Hematopoietic multipotent progenitor cell treated with erythropoietin and hydrocortisone succinate and interleukin-3 and kit ligand, for 6 days (in vitro differentiated cells): ENCODE measurements around the gene MPDU1.

Experiments used
- DNase-seq: peaks from one replicate; pipeline ENCODE4 v3.0.0-alpha.2; 2015

MPDU1 gene

DNA sequence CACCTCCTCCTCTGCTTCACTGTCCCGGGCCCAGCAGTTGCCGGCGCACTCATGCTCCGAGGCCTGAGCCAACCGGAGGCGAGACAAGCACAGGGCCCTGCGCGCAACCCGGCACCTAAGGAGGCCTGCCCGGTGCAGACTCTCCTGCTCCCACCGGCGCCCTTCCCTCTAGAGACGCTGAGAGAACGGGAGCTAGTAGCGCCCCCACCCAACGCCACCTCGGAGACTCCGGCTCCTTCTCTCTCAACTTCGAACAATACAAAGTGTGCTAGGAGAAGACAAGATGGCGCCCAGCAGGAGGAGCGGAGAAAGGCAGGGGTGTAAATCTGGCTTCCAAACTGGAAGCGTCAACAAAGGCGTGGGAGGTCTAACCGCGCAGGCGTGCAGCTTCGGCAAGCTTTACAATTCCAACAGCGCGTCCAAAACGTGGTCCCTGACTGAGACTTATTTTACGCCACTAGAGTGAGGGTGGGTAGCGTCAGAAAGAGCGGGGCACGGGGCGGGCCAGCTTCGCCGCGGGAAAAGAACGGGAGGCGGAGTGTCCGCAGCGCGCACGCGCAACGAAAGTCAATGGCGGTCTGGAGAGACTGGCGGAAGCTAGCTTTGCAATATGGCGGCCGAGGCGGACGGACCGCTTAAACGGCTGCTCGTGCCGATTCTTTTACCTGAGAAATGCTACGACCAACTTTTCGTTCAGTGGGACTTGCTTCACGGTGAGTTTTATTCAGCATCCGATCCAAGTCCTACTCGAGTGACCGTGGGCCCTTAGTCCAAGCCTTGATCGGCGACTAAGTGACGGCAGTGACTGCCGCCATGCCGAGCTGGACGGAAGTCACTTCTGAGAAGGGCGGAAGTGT, at the start of gene MPDU1:
Gene MPDU1, plus strand, starts transcription at position 600 of the 857 bp plus-strand sequence. Its CDS starts 11 bp downstream, at position 611.
- peak; percentile 98 for DNase-seq

DNA sequence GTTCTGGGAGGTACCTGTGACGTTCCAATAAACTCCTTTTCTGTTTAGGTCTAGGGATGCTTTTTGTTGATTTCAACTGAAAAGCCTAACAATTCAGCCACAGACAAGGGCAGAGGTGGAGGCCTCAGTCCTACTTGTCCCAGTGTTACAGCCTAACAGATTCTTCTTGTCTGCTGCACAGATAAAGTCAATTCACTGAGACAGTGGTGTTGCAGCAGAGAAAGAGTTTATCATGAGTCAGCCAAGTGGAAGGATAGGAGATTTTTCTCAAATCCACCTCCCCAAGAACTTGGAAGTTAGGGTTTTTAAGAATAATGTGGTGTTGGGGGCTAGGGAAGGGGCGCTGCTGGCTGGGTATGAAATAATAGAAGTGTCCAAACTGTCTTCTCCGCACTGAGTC, 45.6 kb upstream of the MPDU1 start:
- DNase-seq, result no peak

DNA sequence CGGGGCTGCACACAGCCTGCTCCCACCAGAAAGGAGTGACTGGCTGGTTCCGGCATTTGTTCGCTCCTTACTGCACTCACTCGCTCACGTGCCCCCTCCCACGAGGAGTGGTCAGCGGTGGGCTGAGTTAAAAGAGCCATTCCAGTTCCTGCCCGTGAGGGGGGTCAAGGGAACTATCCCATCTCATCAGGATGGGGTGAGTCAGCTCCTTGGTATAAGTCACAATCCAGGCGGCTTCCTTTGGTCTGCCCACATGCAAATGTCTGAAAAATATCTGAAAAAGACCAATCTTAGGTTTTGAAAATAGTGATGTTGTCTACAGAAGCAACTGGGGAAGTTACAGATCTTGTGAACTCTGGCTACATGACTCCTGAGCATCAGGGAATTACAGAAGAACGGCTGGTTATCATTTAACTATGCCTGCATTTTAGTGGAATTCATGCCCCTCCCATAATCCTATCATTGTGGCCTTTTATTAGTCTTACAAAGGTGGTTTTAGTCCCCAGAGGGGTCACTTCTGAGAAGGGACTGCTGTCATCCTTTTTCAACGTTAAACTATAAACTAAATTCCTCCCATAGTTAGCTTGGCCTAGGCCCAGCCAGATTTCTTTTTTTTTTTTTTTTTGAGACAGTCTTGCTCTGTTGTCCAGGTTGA, 44.6 kb upstream of the MPDU1 start:
- no peak for DNase-seq

DNA sequence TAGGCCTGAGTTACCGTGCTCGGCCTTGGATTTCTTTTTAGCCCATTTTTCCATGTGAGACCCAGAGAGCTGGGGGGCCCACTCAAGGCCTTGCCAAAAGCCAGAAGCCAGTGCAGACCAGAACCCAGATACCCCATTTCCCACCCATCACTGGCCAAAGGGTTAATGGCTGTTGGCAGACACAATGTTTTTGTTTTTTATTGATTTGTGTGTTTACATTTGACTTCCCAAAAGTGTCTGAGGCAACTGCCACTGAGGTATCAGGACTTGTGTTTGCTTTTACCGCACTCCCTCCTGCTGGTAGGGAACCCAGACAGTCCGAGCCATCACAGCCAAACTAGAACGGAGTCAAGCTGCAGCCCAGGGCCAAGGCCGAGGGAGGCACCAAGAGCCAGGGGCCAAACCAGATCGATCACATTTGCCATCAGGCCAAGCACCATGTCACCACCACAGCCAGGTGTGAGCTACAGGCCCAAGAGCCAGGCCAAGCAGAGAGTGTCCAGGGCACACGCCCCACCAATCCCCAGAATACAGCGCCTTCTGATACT, 42.5 kb upstream of the MPDU1 start:
- no peak for DNase-seq

DNA sequence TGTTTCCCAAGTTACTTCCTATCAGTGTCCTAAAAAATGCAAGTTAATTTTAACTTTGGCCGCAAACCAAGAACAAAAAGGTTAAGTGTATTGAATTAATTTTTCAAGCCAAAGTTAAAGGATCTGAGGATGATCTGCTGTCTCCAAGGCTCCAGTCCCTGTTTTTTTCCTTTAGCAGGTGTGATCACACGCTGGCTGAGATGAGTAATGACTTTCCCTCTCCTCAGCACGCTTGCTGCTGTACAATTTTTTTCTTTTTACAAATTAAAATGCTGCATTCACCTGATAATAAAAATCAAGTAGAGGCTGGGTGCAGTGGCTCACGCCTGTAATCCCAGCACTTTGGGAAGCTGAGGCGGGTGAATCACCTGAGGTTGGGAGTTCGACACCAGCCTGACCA, 38.7 kb upstream of the MPDU1 start:
- DNase-seq, result no peak

DNA sequence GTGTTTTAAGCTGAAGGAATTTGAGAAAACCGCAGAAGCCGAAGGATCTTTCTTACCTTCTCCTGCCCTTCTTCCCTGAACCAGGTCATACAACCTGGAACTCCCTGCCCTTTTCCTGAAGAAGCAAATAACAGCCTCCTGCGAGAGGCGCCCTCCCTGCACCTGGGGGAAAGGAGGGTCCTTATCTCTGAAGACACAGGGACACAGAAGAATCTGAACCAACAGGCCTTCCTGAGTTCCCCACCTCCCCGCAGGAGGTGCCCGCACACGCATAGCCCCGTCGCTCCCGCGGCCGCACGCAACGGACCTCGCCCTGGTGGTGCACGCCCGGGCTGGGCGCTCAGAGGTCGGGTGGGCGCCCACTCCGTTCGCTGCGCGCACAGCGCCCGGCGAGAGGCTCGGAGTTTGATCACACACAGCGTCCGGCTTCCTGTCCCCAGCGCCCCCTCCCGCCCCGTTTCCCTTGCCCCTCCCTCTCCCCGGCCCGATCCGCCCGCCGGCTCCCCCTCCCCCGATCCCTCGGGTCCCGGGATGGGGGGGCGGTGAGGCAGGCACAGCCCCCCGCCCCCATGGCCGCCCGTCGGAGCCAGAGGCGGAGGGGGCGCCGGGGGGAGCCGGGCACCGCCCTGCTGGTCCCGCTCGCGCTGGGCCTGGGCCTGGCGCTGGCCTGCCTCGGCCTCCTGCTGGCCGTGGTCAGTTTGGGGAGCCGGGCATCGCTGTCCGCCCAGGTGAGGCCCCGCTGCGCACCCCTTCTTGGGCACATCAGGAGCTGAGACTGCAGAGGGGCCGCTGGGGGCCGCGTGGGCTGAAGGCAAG, 34.9 kb upstream of the MPDU1 start, which contains the start of gene TNFSF12:
Gene TNFSF12, plus strand, starts transcription at position 474 of the 816 bp plus-strand sequence. Its CDS starts 96 bp downstream, at position 570.
- peak; percentile 62 for DNase-seq

DNA sequence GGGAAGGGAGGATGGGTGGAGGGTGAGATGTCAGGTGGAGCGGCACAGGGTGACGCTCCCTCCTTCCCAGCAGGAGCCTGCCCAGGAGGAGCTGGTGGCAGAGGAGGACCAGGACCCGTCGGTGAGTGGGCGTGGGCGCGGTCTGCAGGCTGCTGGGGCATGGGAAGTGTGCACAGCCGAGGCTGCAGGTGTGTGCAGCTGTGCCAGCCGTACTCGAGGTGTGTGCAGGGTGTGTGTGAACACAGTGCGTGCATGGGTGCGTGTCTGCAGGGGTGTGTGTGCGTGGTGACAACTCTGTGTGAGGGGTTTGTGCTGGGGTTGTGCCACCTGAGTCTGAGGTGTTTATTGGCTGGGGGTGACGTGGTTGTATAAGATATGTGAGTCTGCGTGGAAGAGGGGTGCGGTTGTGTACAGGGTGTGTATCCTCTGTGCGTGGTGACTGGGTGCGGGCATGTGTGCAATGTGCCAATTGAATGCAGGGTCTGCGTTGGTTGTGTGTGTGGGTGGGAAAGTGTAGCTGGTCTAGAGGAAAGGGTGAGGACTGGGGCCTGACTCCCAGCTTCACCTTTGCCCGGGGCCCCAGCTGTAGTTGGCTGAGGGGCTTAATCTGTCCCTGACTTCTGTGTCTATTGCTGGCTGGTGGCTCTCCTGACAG, 34.1 kb upstream of the MPDU1 start:
- no peak for DNase-seq

DNA sequence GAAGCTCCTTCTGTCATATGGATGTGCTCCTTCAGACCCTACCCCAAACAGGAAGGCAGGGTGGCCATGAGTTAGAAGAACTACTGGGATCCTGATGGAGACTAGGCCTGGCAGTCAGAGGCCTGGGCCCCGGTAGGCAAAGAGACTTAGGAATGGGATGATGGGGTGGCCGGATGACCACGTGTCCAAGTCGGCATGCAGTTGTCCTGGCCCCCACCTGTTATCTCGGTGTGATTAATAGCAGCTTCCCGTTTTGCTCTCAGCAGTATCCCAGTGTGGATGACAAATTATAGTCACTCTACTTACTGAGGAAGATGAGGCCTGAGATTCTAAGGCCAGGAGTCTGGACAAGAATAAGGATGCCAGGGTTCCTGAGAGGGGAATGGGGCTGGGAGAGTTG, 33.3 kb upstream of the MPDU1 start:
- no peak for DNase-seq

DNA sequence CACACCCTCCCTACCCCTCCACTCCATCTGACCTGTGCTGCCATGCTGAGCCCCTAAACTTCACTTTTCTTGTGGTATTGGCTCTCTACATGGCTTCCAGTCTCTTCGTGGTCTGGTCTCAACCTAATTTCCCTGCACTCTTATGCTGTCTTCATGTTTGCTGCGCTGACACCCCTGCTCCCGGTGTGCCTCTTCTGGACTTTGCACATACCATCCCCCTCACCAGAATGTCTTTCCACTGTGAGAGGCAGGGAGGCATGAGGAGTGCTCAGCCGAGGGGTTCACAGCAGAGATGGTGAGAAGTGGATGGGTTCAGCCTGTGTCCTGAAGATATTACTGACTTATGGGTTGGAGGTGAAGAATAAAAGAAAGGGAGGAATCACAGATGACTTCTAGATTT, 32.3 kb upstream of the MPDU1 start:
- no peak for DNase-seq

DNA sequence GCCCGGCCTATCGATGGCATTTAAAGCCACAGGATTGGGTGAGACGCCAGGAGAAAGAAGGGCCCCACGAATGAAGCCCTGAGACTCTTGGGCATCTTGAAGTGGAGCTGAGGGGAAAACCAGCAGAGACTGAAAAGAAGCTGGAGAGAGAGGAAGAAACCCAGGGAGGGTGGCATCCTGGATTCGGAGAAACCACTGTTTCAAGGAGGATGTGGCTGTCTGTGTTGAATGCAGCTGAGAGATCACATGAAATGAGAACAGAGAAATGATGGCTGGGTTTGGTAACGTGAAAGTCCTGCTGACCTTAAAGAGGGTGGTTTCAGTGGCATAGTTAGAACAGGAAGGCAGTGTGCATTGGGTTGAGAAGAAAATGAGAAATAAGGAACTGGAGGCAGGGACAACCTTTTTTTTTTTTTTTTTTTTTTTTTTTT, 31.0 kb upstream of the MPDU1 start:
- peak; percentile 64 for DNase-seq

DNA sequence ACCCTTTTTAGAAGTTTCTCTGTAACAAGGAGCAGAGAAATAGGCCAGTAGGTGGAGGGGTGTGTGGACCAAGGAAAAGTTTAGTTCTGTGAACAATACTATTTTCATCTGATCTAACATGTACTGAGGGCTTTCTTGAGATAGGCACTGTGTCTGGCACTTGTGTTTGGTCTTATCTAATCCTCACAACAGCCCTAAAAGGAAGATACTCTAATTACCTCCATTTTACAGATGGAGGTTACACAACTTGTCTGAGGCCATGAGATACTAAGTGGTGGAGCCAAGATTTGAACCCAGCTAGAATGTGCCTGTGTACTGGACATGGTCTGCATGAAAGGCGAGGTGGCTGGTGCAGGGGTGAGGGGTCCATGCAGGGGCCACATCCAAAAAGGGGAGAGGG, 30.3 kb upstream of the MPDU1 start:
- DNase-seq, result peak; percentile 84

DNA sequence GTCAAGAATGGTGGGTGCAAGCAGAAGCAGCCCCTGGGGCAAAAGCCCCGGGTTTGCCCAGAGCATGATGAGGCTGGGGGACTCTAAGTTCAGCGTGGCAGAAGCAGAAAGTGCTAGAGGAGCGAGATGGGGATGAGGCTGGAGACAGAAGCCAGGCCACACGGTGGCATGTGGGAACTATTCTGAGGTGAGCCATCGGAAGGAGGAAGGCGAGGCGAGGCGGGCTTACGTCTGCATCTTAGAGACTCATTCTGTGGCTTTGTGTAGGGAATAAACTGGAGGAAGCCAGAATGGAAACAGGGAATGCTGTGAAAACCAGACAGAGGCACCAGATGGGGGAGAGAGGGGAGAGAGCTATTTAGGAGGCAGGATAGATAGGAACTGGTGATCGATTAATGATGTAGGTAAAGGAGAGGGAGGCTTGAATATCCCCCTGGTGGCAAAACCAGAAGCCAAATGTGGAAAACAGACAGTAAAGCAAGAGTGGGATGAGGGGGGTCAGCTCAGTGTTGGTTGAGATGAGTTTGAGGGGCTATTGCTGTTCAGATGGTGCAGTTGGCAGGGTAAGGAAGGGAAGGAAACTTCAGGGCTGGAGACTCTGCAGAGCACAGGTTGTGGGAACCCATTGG, 28.2 kb upstream of the MPDU1 start:
- no peak for DNase-seq

DNA sequence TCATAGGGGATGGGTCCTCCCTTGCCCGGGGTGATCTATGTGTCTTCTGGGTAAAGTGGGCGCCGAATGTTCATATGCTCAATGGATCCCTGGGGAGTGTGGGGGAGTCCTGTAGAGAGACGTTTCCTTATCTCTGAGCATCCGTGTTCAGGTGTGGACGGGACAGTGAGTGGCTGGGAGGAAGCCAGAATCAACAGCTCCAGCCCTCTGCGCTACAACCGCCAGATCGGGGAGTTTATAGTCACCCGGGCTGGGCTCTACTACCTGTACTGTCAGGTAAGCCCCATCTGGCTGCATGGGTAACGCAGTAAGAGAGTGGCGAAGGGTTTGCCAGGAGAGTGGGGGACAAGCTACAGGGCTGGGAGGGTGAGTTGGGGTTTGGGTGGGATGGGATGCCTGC, 27.0 kb upstream of the MPDU1 start:
- no peak for DNase-seq

DNA sequence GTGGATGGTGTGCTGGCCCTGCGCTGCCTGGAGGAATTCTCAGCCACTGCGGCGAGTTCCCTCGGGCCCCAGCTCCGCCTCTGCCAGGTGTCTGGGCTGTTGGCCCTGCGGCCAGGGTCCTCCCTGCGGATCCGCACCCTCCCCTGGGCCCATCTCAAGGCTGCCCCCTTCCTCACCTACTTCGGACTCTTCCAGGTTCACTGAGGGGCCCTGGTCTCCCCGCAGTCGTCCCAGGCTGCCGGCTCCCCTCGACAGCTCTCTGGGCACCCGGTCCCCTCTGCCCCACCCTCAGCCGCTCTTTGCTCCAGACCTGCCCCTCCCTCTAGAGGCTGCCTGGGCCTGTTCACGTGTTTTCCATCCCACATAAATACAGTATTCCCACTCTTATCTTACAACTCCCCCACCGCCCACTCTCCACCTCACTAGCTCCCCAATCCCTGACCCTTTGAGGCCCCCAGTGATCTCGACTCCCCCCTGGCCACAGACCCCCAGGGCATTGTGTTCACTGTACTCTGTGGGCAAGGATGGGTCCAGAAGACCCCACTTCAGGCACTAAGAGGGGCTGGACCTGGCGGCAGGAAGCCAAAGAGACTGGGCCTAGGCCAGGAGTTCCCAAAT, 26.4 kb upstream of the MPDU1 start:
- no peak for DNase-seq

DNA sequence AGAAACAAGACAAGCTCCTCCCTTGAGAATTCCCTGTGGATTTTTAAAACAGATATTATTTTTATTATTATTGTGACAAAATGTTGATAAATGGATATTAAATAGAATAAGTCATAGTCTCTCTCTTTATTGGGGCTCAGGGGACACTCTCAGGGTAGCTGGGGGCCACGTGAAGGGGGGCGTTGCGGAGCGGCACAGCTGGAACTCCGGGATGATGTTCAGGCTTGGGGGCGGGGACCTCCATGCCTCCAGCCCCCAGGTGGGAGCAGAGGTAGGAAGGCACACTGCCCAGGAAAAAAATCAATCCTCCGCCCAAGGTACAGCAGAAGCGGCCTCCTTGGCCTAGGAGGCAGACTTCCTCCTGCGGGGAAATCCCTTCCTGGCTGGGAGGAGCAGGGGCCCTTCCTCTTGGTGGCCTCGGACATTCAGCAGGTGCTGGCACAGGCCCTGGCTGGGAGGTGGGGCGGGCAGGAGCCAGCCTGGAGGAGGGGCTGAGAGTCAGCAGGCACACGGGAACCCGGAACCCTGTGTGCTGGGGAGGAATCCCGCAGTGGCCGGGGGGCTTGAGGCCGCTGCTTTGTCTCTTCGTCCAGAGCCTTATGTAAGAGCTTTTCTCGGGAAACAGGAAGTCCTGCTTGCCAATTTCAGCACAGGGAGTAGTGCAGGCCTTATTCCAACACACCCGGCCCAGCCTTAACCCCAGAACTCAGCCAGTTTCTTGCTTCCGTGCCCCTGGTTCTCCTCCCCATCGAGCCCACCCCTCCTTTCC, 25.7 kb upstream of the MPDU1 start:
- peak; percentile 84 for DNase-seq

DNA sequence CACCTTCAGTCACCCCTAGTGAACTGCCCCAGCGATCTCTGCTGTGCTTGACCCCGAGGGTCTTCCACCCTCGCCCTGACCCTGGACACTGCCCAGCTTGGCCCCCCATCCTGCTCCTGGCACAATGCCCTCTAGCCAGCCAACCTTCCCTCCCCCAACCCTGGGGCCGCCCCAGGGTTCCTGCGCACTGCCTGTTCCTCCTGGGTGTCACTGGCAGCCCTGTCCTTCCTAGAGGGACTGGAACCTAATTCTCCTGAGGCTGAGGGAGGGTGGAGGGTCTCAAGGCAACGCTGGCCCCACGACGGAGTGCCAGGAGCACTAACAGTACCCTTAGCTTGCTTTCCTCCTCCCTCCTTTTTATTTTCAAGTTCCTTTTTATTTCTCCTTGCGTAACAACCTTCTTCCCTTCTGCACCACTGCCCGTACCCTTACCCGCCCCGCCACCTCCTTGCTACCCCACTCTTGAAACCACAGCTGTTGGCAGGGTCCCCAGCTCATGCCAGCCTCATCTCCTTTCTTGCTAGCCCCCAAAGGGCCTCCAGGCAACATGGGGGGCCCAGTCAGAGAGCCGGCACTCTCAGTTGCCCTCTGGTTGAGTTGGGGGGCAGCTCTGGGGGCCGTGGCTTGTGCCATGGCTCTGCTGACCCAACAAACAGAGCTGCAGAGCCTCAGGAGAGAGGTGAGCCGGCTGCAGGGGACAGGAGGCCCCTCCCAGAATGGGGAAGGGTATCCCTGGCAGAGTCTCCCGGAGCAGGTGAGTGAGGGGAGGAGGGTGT, 24.9 kb upstream of the MPDU1 start, which contains the start of gene TNFSF13:
Gene TNFSF13, plus strand, starts transcription at position 207 of the 776 bp plus-strand sequence. Its CDS starts 290 bp downstream, at position 497.
- DNase-seq, result peak; percentile 78

DNA sequence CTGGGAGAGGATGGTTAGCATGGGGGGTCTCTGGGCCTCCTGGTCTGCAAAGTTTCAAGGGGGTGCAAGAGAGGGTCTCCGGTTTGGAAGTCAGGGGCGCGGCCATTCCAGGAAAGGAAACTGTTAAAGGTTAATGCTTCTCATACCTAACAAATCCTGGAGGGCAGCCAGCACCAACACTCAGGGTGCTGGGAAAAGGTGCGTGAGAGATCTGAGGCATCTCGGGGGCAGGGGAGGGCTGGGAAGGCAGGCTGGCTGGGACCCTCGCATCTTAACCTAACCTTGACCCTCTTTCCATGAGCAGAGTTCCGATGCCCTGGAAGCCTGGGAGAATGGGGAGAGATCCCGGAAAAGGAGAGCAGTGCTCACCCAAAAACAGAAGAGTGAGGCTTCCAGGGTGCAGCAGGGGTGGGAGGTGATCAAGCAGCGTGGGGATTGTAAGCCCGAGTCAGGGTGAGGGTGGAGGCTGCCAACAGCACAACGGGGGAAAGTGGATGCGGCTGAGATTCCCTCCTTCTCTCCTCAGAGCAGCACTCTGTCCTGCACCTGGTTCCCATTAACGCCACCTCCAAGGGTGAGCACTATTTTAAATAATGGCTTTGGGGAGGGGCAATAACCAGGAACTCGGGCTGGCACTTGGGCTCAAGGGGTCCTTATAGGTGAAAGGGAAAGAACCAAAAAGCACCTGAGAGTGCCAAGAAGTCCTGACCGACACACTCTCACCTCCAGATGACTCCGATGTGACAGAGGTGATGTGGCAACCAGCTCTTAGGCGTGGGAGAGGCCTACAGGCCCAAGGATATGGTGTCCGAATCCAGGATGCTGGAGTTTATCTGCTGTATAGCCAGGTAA, 24.1 kb upstream of the MPDU1 start:
- DNase-seq, result peak; percentile 27

DNA sequence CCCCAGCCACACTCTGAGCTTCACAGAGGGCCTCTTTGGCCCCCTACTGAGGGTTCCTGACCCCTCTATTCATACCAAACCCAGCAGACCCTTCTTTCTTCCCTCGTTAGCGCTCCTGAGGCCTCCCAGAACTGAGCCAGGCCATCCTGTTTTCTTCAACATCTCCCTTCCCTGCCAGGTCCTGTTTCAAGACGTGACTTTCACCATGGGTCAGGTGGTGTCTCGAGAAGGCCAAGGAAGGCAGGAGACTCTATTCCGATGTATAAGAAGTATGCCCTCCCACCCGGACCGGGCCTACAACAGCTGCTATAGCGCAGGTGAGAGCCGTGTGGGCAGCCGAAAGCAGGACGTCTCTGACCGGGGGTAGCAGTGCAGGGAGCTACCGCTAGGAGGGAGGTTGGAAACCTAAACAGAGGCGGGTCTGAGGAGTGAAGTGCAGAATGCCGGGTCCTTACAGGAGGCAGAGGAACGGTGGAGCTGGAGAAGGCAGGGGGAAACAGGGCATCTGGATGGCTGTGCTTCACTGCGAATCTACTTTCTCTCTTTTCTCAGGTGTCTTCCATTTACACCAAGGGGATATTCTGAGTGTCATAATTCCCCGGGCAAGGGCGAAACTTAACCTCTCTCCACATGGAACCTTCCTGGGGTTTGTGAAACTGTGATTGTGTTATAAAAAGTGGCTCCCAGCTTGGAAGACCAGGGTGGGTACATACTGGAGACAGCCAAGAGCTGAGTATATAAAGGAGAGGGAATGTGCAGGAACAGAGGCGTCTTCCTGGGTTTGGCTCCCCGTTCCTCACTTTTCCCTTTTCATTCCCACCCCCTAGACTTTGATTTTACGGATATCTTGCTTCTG, 23.3 kb upstream of the MPDU1 start:
- DNase-seq, result peak; percentile 90
